GM18526 (cell line): ENCODE results near the gene SPECC1.

Experiments used
- POLR2A ChIP-seq: IDR thresholded peaks from 3 replicates; pipeline ENCODE4 v1.6.1; 2011; ENCODE audit not compliant: insufficient read length; ENCODE audit errors: extremely low read depth

SPECC1 gene

DNA sequence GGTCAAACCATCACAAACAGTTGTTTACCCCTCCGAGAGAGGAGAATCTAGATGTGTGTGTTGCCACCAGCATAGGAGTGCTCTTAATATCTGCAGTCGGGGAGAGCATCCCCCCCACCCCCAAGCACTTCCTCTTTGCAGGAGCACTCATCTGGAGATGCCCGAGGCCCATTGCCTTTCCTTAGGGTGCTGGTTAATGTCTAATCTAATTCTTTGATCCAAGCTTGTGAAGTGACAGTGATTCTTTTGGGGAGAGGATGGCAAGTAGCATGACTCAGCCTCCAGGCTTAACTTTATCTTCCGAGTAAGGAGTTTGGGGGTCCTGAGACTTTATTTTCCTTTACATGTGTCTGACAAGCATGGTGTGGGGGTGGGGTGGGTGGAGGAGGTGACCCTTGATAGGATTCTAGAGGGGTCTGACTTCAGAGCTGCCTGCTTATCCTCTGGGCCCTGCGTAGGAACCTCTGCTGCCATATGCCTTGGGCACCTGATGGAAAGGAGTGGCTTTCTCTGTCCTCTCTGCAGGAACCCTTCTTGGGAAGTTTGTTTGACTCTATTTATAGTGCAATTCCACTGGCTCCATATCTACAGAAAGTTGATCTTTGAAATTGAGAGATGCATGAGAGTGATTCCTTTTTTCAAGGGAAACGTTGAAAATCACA, 207.1 kb downstream of the SPECC1 start:
- TF ChIP-seq POLR2A = no peak

DNA sequence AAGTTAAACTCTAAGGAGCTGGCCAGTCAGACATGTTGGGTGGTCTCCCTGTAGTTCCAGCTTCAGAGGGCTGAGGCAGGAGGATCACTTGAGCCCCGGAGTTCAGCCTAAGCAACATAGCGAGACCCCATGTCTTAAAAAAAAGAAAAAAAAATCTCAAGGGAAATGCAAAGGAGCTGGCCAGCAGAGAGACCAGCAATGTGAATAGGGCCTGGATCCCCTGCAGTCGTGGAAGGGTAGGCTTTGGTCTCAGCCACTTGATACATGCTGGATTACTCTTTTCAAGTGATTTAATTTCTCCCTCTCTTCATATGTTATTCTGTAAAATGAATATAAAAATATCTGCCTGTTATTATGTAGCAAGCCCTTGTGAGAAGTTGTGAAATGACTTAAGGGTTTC, 207.7 kb downstream of the SPECC1 start:
- TF ChIP-seq POLR2A = no peak

DNA sequence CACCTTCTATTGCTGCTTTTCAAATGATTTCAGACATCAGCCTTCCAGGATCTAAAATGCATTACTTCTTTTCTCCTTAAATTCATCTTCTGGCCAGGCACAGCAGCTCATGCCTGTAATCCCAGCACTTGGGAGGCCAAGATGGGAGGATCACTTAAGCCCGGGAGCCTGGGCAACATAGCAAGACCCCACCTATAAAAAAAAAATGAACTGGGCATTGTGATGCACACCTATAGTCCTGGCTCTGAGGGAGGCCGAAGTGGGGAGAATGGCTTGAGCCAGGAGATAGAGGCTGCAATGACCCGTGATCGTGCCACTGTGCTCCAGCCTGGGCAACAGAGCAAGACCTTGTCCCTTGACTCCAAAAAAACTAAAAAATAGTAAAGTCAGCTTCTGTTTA, 208.5 kb downstream of the SPECC1 start:
- no peak for TF ChIP-seq POLR2A

DNA sequence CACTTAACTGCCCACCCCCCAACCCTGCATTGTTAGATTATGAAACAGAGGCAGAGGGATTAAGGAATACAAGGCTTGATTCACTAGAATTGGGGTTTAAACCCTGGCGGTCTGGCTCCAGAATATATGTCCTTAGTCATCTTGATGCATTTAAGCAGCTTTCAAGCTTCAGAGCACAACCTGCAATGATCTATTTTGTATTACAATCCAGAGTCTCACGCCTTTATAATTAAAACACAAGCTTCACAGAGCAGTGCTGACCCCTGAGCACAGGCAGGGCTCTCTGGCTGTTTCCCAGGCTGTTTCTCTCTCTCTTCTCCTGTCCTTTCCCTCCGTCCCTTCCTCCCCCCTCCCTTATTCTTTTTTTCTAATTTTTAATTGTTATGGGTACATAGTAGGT, 209.1 kb downstream of the SPECC1 start:
- no peak for TF ChIP-seq POLR2A

DNA sequence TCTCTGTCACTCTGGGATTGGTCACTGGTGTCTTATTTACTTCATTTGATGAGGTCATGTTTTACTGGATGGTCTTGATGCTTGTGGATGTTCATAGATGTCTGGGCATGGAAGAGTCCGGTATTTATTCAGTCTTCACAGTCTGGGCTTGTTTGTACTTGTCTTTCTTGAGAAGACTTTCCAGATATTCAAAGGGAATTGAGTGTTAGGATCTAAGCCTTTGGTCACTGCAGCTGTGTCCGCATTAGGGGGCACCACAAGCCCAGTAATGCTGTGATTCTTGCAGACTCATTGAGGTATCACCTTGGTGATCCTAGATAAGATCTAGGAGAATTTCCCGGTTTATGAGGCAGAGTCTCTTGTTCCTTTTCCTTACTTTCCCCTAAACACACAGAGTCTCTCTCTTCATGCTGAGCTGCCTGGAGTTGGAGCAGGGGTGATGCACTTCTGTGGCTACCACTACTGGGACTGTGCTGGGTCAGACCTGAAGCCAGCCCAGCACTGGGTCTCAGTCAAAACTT, 214.7 kb downstream of the SPECC1 start:
- TF ChIP-seq POLR2A = no peak

DNA sequence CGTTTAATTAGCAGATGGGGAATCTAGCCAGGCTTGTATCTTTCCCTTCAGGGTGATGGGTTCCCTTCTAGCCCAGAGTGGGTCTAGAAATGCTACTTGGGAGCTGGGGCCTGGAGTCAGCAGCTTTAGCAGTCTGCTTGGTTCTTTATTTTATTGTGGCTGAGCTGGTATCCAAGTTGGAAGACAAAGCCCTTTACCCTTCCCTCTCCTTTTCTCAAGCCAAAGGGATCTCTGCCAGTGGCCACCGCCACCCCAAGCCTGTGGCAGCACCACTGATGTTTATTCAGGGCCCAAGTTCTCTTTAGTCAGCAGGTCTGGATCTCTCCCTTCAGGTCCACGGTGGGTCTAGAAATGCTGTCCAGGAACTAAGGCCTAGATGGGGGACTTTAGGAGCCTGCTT, 215.2 kb downstream of the SPECC1 start:
- TF ChIP-seq POLR2A = no peak

DNA sequence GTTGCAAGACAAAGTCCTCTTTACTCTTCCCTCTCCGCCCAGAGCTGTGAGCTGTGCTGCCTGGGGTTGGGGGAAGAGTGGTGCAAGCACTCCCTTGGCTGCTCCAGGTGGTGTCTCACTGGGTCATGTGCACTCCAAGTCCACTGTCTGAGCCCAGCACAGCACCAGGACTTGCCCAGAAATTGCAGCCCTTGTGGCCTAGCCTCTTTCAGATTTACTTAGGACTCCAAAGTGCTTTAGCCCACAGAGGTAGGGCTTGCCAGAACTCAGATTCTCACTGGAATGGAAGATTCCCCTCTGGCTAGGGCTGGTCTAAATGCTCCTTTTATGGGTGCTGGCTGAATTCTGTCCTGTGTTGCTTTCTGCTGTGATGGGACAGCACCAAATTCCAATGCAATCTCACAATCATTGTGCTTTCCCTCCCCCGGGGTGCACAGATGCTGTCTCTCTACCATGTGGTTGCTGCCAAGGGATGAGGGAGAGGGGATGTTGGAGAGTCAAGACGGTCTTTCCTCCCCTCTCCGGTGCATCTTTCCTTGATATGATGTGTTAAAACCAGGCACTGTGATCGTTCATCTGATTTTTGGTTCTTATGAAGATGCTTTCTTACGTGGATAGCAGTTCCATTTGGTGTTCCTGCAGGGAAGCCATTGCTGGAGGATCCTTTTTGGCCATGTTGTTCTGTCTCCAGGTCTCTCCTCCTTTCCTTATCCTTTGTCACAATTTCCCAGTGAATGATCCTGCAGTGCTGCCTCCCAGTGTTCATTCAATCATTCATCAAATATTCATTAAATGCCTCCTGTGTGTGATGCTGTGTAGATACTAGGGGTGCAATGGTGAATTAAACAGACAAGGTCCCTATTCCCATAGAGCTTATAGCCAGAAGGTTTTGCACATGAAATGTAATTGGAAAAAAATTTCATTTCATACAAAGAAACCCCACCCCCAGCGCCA, 216.3 kb downstream of the SPECC1 start:
- no peak for TF ChIP-seq POLR2A

DNA sequence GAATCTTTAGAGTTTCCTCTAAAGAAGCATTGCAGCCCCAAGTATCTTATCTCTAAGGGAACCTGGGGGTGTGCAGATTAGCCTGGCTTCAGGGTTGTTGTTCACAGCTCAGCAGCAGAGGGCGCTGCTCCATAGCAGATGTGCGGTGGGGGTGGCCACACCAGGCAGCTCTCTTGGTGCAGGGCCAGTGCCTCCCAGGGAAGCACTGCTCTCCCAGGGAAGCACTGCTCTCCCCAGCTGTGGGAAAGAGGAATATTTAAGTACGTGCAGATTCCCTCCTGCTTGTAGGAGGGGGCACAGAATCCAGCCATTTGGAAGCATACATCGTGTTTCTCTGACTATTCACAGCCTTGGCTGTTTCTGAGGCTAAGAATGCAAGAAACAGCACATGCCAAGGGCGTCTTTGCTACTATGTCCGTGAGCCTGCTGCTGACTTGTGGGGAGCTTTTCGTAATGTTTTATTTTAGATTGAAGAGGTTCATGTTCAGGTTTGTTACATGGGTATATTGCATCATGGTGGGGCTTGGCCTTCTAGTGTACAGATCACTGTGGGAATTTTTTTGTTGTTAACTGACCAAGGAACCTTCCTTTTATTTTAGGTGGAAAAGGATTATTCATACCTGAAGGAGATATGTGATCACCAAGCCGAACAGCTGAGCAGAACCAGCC, 217.8 kb downstream of the SPECC1 start:
- TF ChIP-seq POLR2A = no peak

DNA sequence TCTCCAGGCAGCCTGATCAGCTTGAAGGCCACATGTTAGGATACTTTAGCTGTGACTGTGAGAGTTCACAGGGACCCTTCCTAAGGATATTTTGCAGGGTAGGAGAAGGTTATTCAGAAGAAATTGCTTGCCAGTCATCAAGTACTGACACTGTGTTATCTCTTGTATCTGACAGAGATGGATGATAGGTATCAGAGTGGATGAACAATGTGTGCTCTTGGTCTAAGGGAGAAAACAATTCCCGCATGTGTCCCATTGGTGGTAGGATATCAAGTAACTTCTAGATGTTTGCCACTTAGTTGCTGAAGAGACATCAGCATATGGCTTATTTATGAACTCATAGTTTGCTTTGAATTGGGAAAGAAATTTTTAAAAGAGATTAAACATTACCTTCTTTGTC, 219.3 kb downstream of the SPECC1 start:
- TF ChIP-seq POLR2A = no peak

DNA sequence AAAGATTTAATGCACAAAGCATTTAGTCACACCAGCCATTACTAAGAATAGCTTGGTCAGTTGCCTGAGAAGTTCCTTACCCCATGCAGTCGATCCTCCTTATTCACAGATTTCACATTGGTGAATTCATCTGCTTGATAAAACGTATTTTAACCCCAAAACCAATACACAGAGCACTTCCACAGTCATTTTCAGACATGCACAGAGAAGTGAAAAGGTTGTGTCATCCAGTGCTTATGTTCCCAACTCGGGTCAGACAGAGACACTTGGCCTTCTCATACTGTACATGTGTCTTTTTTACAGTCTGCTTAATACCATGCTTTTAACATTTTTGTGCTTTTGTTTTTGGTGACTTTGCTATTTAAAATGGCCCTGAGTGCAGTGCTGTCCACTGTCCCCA, 219.7 kb downstream of the SPECC1 start:
- no peak for TF ChIP-seq POLR2A

DNA sequence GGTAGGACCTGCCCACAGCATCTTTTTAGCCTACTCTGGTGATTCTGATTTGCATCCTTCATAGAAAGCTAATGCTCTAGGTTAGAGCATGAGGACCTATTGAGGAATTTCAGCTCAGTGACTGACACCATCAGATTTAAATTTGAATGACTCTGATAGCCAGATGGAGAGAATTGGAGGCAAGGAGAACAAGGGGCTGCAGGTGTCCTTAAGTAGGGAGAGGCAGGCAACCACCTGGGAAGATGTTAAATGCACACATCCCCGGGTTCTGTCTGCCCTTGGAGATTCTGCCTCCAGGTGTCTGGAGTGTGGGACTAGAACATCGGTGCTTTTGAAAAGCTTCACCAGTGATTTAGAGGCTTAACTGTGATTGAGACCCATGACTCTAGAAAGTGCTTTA, 221.8 kb downstream of the SPECC1 start:
- no peak for TF ChIP-seq POLR2A

DNA sequence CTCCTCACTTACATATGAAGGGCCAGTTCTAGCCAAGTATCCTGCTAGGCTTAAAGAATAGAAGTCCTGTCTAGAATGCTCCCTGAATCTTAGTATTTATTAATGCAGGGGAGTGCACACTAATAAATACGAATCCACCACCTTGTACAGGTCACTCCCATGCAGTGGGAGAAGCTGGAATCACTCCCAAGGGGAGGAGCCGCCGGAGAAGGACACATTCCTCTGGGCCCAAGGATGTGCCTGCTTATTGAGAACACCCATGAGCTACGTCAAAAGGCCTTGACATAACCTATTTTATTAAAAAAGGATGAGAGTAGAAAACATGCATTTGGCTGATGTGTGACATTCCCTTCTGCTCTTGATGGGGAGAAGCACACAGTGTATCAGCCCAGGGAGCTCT, 223.5 kb downstream of the SPECC1 start:
- TF ChIP-seq POLR2A = no peak

DNA sequence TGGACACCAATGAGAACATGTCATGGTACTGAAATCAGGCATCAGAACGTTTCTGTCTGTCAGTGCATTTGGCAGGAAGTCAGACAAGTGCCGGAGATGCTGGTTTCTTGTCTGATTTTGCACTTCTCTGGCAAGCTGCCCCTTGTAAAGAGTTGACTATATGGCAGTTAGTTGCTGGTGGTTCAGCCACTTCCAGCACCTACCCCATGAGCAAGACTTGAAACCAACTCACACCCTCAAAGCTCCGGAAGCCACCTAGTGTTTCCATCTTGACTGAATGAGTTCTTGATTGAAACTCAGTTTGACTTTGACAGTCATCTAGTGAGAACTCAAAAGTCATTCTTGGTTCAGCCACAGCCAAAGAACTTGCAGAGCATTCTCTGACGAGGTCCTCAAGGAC, 225.1 kb downstream of the SPECC1 start:
- no peak for TF ChIP-seq POLR2A

DNA sequence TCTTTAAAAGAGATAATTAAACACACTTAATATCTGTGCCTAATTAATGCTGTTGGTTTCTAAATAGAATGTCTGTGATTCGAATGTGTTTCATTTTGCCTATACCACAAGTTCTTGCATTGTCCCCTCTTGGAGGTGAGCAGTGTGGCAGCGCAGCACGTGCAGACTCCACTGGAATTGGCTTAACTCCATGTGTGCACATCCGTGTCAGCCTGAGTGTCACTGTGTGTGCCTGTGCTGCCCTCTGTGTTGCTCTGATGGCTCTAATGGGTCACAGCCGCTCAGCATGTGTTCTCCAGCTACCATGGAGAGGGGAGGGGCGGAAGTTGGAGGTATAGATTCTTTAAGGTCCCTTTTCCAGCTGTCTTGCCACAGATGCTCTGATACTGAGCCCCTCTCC, 226.6 kb downstream of the SPECC1 start:
- no peak for TF ChIP-seq POLR2A

DNA sequence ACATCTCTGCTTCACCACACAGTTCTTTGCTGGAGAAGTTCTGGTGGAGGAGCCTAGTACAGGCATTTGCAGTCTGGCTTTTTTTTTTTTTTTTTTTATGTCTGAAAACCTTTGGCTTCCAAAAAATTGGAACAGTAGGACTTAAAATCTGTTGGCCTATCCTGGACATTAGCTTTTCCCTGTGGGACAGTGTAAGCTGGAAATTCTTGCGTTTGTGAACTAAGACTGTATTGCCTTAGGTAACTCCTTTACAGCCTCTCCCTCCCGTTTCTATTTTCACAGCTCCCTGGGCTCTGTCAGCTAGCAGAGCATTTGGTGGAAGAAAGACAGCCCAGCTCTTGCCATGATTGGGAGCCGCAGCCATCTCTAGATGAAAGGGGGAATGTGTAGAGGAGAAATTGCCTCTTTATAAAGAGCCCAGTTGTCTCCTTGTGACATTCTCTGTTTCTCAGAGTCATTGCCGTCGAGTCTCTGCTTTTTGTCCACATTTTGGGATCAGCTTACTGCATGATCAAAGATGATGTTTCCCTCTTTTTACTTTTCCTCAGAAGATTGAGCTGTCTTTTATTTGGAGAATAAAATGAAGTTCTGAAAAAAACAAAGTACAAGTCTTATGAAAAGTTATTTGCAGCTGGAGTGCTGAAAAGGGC, 227.5 kb downstream of the SPECC1 start:
- no peak for TF ChIP-seq POLR2A
